HFFc6 (cell line): Measurements from ENCODE around the gene POU5F1. TPM values are rescaled to one million over a fixed set of nuclear protein-coding genes. Genes with fewer than 3 reads are reported as not detected.

Experiments used
- DNase-seq: peaks from one replicate; pipeline ENCODE4 v3.0.0-alpha.2; 2018
- H3K27ac Mint-ChIP-seq: 2 replicates; pipeline ENCODE4 v1.8.0; 2020; ENCODE audit warnings: mild to moderate bottlenecking, mixed read lengths
- H3K27me3 Mint-ChIP-seq: 2 replicates; pipeline ENCODE4 v1.8.0; 2021; ENCODE audit warnings: mild to moderate bottlenecking, moderate library complexity, mixed read lengths; ENCODE audit not compliant: insufficient read depth
- H3K36me3 Mint-ChIP-seq: 2 replicates; pipeline ENCODE4 v1.8.0; 2021; ENCODE audit warnings: low read depth, mixed read lengths
- H3K4me1 Mint-ChIP-seq: 2 replicates; pipeline ENCODE4 v1.8.0; 2020; ENCODE audit warnings: low read depth, mixed read lengths
- H3K4me3 Mint-ChIP-seq: 2 replicates; pipeline ENCODE4 v1.8.0; 2020; ENCODE audit warnings: mild to moderate bottlenecking, moderate library complexity, mixed read lengths
- H3K9me3 Mint-ChIP-seq: 2 replicates; pipeline ENCODE4 v1.8.0; 2020; ENCODE audit warnings: mild to moderate bottlenecking, mixed read lengths
- total RNA-seq, 6 experiments: library from RNA; stranded (reverse); fragmentation: NEBNext Ultra II Directional; extraction: Animal tissue kit (Norgen Biotek cat#: 25700); gene quantifications; 2 replicates in 1 of 6; 3 replicates in 5 of 6; pipeline ENCODE4 v1.2.3, GENCODE V29; 2021
- TF ChIP-seq, protein P1 (sequence below): fragments of 200-600 bp; sonication (generic); IDR thresholded peaks from 2 replicates; pipeline ENCODE4 v1.5.0; 2021; ENCODE audit warnings: antibody characterized with exemption, mild to moderate bottlenecking

POU5F1 gene
- total RNA-seq, 6 experiments from 2014 or later, result 0.17 to 0.63 (median 0.33) TPM

- no peak for DNase-seq
- H3K36me3 Mint-ChIP-seq, result no peaks in the 10 kb centered on the region
- no peak overlapping the region for H3K4me3 Mint-ChIP-seq
- TF ChIP-seq, protein P1, sequence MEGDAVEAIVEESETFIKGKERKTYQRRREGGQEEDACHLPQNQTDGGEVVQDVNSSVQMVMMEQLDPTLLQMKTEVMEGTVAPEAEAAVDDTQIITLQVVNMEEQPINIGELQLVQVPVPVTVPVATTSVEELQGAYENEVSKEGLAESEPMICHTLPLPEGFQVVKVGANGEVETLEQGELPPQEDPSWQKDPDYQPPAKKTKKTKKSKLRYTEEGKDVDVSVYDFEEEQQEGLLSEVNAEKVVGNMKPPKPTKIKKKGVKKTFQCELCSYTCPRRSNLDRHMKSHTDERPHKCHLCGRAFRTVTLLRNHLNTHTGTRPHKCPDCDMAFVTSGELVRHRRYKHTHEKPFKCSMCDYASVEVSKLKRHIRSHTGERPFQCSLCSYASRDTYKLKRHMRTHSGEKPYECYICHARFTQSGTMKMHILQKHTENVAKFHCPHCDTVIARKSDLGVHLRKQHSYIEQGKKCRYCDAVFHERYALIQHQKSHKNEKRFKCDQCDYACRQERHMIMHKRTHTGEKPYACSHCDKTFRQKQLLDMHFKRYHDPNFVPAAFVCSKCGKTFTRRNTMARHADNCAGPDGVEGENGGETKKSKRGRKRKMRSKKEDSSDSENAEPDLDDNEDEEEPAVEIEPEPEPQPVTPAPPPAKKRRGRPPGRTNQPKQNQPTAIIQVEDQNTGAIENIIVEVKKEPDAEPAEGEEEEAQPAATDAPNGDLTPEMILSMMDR, result no peak
- peaks cover 7% of the 10 kb centered on the region for H3K27me3 Mint-ChIP-seq
- H3K27ac Mint-ChIP-seq, result no peak overlapping the region
- H3K4me1 Mint-ChIP-seq, result peaks cover 31% of the 10 kb centered on the region
- H3K9me3 Mint-ChIP-seq, result no peaks in the 10 kb centered on the region
Measured at GRCh38 chr6:31180500-31180899, 10.0 kb upstream of the POU5F1 start.

- no peaks in the 10 kb centered on the region for H3K9me3 Mint-ChIP-seq
- H3K4me1 Mint-ChIP-seq, result peaks cover 31% of the 10 kb centered on the region
- TF ChIP-seq, protein P1, result no peak
- no peaks in the 10 kb centered on the region for H3K36me3 Mint-ChIP-seq
- H3K27ac Mint-ChIP-seq, result no peak overlapping the region
- no peak overlapping the region for H3K4me3 Mint-ChIP-seq
- DNase-seq, result no peak
- H3K27me3 Mint-ChIP-seq, result peaks cover 7% of the 10 kb centered on the region
Measured at GRCh38 chr6:31179896-31180295, 9.4 kb upstream of the POU5F1 start.

- Mint-ChIP-seq H3K4me3 (no peak overlapping the region), H3K9me3 (no peaks in the 10 kb centered on the region), H3K27ac (no peak overlapping the region)
Measured at GRCh38 chr6:31179042-31179386, 8.5 kb upstream of the POU5F1 start.

DNA sequence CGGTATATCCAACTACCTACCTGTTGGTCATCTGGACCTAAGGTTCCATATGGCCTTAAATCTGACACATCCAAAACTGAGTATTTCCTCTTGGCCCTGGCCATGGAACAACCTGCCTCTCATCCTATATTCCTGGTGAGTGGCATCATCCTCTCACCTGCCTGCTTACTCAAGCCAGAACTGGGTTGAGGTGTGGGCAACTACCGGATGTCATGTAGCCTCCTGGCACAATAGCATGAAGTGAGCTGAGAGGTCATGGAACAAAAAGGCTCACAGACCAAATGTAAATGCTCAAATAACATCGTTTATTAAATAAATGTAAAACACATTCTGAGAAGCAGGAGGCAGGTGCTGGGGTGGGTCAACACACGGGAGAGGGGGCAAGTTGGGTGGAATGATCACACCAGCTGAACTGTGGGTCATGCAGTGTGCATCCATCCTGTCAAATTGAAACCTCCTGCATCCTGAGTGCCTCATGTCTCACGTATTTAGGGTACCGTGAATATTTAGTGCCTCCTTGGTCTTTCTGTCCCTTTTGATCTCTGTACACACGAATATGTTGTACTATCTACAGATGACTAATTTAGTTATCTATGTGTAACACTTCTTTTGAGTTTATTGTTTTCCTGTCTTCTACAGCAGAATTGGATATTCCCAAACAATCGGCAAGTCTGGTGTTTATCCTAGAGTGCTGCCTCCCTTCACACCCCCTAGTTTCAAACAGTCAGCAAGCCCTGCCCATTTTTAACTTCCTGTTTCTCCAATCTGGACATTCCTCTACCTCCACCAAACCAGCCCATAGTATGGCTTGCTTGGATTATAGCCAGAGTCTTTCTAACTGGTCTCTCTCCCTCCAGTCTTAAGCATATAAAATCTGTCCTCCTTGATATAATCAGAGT lies 7.9 kb upstream of the POU5F1 start:
- Mint-ChIP-seq H3K27ac (no peak overlapping the region), H3K4me3 (no peak overlapping the region), H3K27me3 (peaks cover 7% of the 10 kb centered on the region), H3K36me3 (no peaks in the 10 kb centered on the region), H3K9me3 (no peaks in the 10 kb centered on the region), H3K4me1 (peaks cover 33% of the 10 kb centered on the region)
- no peak for DNase-seq
- TF ChIP-seq, protein P1, result no peak

More at GRCh38 chr6:31179042-31179386, 8.5 kb upstream of the POU5F1 start:
- TF ChIP-seq, protein P1, result no peak
- H3K4me1 Mint-ChIP-seq, result peaks cover 29% of the 10 kb centered on the region
- DNase-seq, result no peak
- H3K27me3 Mint-ChIP-seq, result peaks cover 7% of the 10 kb centered on the region
- H3K36me3 Mint-ChIP-seq, result no peaks in the 10 kb centered on the region

DNA sequence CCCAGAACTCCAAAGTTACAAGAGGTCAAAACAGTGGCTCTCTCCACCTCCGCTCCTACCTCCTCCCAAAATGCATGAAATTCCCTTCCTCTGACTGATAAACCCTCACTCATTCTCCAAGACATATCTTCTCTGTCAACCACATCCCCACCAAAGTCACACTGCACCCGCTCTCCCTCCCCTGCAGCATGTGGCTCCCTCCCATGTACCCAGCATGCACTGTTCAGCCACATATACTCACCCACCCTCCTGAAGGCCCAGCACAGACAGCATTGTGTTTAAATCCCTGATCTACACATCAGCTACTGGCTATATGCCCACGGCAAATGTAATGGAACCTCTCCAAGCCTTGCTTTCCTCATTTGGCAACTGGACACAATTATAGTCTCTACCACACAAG lies 5.5 kb upstream of the POU5F1 start:
- TF ChIP-seq, protein P1, result no peak
- peak; percentile 50 for DNase-seq
- Mint-ChIP-seq H3K4me3 (no peak overlapping the region), H3K9me3 (no peaks in the 10 kb centered on the region), H3K36me3 (no peaks in the 10 kb centered on the region), H3K4me1 (peaks cover 36% of the 10 kb centered on the region), H3K27ac (peak overlapping the region; percentile 30), H3K27me3 (peaks cover 7% of the 10 kb centered on the region)
